ENCODE measurements around the gene ZNF296.

DNA sequence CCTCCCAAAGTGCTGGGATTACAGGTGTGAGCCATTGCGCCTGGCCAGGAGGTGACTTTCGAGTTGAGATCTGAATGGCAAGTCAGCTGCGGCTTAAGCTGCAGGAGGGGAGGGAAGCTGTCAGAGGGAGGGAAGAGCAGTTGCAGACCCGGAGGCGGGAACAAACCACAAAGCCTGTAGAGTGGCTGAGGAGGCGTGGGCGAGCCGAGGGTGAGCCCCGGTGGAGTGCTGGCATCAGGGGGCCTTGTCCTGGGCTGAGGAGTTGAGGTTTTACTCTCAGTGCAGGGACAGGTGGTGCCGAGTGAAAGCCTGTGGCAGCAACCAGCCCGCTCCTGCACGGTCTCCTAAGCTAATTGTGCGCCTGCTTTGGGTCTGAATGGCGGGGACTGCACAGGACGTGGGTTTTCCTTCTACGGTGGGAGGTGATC is 40.9 kb upstream of the ZNF296 start:
- TF ChIP-seq CTCF (IDR thresholded peaks at IDR 0.05) (no peak), POLR2A (IDR thresholded peaks at IDR 0.05) (no peak)
